ENCODE measurements around the gene KRT8.
A peak's percentile ranks its signal among the peaks of the same experiment; 100 is the strongest.
"Not testable (repeated sequence)": the region's sequence is repeated elsewhere in the genome, so short reads cannot be mapped to it uniquely, and the experiment has no call there.

KRT8 gene

DNA sequence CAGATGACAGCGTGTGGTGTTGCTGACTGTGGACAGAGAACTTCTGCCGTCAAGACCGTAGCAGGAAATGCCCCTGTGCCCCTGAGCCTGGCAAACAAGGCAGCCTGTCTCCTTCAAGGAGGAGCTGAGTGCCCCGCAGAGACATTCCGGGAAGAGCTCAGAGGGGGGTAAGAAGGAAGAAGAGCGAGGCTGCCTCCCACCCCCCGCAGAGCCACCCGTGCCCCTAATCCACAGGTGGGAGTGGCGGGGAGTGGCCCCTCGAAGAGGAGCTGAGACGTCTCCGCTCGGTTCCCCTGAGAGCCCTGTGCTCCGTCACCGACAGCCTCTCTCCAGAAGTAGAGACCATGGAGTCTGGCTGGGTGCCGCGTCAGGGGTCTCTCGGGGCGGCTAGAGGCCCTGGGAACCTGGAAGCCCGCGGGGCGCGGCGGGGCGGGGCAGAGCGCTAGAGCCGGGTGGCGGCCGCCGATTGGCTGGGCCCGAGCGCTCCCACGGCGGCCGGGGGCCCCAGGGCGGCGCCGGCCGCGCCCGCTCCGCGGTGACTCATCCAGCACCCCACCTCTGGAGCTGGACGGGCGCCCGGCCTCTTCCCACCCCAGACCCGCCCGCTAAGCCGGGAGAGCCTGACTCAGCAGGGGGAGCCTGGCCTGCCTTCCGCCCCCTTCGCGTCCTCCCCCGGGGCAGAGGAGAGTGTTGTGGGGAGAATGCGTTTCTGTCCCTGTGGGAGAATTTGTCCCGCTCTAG, 30.9 kb downstream of the KRT8 start:
- peak; percentile 62 for DNase-seq

DNA sequence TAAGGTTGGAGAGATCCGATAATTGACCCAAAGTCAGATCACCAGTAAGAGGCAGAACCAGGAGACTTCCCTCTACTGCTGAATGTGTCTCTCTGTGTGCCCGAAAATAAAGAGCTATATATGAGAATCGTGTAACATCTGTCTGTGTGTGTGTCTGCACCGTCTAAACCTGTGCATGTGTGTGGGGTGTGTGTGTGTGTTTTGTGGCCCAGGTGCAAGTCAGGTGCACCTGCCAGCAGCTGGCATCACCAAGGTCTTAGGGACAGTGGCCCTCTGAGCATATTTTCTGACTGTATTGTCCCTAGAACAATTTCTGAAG, 31.4 kb downstream of the KRT8 start:
- no peak for DNase-seq

DNA sequence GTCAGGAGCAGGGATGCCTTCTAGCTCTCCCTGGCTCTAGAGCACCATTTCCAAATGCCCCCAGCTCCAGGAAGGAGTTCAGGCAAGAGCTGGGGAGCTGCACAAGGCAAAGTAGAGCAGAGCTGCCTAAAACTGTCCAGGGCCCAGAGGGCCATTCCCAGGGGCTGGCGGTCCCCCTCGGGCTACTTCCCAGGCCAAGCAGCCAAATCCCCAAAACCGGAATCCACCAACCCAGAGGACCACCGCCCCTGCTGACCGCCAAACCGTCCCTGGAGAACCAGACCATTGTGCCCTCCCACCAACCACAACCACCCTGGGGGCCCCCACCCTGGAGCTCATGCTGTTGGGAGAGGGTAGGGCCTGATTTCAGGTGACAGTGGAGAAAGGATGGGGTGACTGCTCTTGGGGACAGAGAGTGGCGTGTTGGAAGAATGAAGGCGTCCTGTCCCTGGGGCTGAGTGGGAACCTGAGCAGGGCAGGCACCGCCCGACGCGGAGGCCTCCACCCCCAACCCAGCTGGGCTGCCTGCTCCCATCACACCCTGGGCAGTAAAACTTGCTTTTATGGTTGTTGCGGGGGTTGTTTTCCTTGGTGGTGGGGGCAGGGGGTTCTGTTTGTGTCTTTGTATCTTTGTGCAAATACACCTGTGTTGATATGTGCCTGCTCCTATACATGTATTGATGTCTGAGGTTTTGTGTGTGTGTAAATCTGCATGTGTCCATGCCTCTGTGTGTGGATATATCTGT, 32.1 kb downstream of the KRT8 start:
- DNase-seq = no peak

DNA sequence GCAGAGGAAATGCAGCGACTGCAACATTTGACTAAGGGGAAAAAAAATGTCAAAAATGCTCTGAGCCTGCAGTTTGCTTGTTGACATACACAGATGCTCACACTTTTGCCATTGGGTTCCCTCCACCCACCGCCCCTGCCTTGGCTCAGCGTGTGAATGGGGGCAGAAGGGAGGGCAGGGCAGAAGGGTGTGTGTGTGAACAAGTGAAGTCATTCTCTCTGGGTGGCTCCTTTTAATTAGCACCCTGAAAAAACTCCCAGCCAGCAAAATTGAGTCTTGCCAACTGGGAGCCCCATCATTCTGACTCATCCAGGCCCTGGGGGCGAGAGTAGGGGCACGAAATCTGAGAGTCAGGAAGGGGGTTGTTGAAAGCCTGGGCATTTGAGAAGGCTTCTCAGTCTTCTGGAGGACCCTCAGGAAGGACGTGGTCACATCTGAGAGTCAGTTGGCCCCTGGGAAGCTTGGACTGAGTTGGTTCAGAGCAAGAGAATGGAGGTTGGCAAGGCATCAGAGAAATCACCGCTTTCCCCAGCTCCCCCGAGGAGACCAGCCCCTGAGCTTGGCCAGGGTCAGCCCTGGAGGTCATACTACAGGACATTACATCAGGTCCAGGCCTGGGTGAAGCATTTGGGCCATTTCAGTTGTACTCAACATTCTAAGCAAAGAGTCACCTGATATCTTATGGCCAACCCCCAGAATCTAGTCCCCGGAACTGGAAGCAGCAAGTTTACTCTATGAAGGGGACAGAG, 33.4 kb downstream of the KRT8 start:
- DNase-seq = no peak

DNA sequence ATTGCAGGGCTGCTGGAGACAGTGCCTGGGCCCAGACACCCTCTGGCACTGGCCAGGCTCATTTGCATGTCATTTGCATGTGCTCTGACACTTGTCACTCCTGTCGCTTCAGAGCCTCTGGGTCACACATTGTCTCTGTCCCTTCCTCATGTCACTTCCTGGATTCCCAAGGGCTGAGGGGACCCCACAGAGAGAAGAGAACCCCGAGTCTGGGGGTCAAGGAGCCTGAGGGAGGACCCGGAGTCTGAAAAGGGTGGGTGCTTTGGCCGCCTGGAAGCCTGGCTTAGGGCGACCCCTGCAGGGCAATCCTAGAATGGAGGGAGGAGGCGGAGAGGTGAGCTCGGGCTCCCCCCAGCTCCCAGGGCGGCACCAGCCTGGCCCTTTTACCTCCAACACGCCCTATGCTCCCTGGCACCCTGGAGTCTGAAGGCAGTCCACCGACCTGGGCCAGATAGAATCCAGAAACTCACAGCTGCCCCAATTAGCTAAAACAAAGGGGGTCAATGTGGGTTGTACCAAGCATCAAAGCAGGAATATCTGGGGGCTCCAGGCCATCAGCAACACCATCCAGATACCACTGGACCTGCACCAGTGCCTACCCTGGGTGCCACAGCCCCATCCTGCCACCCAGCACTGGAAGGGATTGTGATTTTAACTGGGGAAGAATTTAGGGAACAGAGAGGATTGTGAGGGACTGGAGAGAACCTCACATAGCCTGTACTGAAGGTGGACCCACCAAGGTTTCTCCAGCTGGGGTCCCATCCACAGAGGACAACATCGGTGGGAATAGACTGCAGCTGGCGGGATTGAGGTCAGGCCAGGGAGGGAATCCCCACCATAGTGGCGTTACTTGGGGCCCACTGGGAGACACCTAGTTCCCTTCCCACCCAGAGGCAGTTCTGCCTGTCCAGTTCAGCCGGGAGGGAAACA, 34.2 kb downstream of the KRT8 start:
- peak; percentile 87 for DNase-seq

DNA sequence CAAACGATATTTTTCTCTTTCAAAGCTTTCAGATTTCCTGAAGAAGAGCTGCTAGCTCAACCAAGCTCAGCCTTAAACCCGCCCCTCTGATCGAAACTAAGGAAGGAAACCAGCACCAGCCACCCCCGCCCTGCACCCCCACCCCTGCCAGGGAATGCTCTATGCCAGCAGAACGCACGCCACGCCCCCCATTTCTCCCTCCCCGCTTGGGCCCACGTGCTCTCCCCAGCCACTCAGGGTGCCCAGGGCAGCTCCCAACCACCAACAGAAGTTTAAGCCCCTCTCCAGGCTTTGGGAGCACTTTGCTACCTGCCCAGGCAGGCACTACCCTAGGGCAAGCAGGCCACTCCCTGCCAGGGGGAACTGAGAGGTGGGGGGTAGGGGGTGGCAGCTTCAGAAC, 37.2 kb downstream of the KRT8 start:
- peak; percentile 32 for DNase-seq

DNA sequence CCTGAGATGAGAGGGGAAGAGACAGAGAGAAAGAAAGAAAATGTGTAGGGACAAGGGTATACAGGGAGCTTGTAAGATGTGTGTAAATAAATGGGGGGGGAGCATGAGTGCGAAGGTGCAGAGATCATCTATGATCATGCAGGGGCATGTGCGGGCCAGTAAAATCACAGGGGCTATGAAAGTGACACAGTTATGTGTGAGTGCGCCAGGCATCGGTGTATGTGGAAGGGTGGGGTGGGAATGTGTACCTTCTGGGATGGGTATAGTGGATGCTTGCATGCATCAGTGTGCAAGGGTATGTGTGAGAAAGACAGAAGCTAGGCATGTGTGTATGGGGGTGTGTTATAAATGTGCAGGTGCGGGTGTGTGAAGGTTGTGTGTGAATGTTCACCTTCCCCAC, 37.7 kb downstream of the KRT8 start:
- no peak for DNase-seq

DNA sequence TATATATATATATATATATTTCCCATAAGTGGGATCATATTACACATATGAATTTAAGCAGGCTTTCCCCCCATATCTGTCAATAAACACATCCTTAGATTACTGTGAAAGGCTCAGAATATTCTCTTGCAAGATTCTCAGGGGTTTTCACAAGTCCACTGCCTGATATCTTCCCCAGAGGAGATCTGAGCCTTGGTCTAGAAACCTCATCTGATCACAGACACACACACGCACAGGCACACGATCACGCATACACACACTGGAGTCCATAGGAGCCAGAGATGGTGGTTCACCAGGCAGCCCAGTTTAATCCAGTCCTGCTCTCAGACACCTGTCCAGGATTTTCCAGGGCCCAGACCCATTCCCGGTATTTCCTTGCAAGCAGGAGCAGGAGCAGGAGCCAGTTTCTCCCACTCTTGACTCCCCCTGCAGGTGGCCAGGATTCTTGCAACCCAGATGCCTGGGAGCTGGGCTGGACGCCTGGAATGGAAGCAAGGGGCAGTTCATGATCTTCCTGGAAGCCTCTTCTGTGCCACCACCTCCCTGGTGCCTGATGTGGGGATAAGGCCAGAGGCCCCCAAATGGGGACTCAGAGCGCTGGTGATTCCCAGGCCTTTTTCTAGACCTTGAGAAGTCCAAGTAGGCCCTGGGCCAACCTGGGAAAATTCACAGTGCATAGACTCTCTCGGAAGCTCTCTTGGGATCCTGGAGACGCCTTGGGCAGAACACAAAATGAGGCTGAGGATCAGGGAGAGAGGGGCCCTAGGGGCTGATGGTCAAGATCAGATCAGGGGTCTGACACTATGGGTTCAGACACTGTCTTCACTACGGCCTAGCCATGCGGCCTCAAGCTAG, 39.6 kb downstream of the KRT8 start:
- peak; percentile 38 for DNase-seq

DNA sequence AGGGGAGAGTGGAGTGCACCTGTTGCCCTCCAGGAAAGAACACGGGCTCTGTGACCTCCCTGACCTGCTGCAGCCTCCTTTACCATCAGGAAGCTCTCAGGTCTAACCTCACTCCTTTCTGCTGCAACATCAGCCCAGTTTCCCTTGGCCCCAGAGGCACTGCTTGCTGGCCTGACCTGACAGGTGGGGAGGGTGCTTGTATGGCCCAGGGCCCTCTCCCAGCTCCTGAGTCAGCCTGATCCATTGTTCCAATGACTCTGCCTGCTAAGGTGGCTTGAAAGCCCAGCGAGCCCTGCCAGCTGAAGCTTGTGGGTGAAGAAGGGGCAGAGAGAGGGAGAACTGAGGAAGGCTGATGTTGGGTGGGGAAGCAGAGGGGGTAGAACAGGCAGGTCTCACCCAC, 42.9 kb downstream of the KRT8 start:
- no peak for DNase-seq

DNA sequence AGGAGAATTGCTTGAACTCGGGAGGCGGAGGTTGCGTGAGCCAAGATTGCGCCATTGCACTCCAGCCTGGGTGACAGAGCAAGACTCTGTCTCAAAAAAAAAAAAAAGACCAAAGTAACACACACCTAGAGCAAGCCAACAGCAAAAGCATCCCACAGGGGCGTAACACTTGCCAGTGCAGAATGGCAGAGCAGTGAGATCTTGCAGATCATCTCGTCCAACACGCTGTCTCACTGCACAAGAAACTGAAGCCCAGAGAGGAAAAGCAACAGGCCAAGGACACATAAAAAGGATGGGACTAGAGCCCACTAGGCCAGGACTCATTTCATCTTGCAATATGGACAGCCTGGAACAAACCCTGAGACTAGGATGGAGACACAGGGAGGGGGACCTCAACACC, 43.4 kb downstream of the KRT8 start:
- no peak for DNase-seq

DNA sequence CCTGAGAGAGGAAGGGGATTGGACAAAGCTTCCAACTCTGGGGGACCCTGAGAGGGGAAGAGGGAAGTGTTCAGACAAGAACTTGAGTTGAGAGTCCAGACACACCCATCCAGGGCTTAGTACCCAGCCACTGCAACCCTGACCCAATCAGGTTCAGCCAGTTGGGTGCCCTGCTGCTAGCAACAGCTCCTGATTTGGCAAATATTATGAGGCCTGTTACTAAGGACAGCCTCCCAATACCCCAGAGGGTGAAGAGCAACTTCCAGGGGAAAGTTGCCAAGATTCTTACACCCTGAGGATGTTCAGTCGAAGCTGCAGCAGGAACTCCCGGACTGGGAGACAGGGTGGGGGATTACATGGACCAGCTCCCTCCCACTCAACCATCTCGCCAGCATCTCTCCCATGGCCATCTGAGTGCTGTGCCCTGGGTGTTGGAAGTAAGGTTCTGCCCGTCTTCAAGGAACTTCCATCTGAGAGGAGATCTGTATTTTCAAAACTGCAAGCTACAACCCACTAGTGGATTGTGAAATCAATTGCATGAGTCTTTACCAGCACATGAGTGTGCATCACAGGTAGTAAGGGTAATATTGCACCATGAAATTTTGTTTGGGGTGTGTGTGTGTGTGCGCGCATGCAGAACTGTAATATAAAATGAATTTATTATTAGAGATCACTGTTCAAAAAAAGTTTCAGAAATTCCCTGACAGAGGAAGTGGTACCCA, 44.6 kb downstream of the KRT8 start:
- DNase-seq = no peak

DNA sequence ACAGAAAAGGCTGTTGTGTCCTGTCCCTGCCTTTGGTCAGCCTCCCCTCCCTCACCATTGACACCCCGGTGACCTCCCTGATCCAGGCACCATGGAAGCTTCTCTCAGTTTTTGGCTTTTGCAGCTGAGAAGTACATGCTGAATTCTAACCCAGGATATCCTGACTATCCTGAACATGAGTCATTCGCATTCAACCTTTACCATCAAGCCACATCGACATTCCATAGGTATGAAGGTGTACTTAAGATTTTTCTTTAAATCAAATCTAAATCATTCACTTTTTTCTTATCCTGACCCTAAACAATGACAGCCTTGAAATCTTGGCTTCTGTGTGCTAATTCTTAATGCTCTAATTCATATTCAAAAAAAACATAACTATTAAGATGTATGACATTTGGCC, 47.4 kb downstream of the KRT8 start:
- DNase-seq = no peak

DNA sequence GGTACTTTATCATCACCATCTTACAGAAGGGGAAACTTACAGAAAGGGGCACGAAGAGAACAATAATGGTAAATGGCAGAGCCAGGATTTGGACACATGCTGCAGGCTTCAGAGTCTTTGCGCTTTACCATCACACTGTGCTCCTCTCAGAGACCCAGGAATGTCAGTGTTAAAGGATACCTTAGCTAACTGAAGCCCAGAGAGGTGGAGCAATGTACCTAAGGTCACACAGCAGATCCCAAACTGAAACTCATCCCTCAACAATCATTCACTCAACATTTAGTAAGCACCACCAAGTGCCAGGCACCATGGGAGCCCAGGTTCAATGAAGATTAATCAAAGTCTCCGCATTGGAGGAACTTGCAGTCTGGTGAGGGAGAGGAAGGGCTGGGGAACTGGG, 48.1 kb downstream of the KRT8 start:
- no peak for DNase-seq

DNA sequence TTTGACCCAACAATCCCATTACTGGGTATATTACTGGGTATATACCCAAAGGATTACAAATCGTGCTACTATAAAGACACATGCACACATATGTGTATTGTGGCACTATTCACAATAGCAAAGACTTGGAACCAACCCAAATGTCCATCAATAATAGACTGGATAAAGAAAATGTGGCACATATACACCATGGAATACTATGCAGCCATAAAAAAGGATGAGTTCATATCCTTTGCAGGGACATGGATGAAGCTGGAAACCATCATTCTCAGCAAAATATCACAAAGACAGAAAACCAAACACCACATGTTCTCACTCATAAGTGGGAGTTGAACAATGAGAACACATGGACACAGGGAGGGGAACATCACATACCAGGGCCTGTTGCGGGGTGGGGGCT, 48.8 kb downstream of the KRT8 start:
- DNase-seq = not testable (repeated sequence)

DNA sequence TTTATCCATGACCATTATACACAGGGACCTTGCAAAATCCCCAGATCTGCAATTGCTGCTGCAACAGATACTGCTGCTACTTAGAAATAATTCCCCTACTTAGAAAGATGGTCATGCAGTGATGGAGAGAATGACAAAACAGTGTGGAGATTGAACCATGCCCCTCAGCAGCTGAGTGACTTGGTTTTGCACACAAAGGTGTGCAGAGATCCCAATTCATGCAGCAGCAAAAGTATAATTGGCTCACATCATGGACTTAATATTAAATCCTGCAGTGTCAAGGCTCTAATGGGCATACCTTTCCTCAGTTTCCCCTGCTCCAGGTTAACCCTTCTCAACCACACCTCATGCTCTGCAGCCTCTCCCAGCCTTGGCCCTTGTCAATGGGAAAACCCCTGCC, 53.1 kb downstream of the KRT8 start:
- DNase-seq = no peak

DNA sequence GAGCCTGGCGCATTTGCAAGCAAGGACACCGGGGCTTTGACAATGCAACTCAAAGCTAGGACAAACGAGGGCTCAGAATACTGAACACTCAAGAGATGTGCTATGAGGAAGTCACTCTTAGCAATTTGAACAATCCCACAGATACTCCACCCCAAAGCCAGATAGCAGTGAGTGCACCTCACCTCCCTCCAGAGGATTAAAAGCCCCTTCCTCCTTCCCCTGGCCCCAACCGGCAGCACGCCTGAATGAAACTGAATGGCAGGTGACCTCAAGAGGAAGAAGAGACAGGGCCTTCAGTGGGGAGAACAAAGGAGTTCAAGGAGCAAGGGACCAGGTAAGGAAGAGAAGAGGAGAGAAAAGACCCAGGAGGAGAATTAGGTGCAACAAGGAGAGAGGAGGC, 54.2 kb downstream of the KRT8 start:
- DNase-seq = no peak

DNA sequence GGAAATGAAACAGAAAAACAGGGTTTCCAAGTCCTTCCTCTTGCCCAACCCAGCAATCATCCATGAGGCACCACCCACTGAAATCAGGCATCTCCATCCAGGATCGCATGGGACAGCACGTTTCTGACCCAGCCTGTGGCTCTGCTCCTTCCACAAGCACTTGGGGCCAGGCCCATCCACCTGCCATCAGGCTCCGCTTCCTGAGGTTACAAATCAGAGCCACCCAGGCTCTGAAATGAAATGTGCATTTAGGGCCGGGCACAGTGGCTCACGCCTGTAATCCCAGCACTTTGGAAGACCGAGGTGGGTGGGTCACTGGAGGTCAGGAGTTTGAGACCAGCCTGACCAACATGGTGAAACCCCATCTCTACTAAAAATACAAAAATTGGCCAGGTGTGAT, 55.4 kb downstream of the KRT8 start:
- no peak for DNase-seq

DNA sequence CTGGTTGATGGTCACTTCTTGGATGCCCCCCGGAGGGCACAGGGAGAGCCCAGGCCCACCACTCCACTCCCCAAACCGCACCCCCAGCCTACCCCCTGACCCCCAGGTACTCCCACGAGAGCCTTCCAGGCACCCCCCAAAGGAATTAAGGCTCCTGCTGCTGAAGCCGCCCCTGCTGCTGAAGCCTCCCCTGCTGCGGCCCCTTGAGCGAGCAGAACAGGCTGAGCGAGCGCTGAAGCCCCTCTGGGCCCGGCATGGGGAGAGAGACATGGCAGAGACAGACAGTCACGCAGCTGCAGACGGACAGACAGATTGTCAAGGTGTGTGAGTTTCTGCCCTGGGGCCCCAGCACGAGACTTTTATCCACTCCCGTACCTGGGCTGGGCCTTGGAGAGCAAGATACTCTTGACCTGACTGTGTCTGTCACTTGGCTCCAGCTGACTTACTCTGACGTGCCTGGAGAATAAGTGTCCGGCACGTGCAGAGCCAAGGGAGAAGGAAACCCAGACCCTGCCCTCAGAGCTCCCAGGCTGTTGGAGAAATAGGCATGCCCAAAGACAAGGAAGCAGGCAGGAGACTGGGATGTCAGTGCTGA, 56.1 kb downstream of the KRT8 start, which contains the start of gene KRT78:
Gene KRT78, minus strand, starts transcription at position 334 of the 595 bp plus-strand sequence. Its CDS starts 64 bp downstream, at position 270.
- no peak for DNase-seq

DNA sequence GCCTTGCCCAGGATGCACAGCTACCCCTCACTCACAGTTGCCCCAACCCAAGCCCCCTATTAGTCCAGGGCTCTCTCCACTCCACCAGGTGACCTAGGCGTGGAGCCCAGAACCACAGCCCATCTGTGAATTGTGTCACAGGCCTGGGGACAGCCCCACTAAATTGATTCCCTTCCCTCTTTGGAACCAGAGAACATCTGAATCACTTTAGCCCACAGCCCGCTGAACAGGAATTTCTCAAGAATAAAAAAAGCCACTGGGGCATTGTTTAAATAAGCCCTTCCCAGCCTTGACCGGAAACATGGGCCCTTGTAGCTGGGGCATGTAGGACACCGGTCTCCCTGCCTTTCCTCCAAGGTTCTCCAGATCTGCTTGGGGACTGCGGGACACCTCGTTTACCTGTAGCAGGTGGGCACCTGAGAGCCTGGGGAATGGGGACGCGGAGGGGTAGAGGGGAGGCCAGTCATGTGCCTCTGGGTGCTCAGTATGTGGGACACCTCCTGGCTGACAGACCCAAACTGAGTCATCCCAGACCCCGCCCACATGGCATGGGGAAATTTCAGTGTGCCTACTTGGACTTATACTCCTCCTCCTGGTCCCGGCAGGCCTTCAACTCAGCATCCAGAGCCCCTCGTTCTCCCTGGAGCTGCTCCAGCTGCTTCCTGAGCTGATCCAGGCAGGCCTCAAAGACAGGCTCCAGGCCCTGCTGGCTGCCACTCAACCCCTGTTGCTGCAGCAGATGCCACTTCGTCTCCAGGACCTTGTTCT, 57.4 kb downstream of the KRT8 start:
- peak; percentile 27 for DNase-seq

Measured in activated CD4-positive, alpha-beta T cell treated with anti-CD3 and anti-CD28 coated beads for 48 hours (primary cell).